T-helper 1 cell treated with Interleukin-12 subunit alpha and Interleukin-12 subunit beta and Interleukin-4 antibody, amounts not matched to agents 30 ng/mL and 1 ng/mL, for 36 hours (primary cell): ENCODE results near the gene SH3GLB2. TPM values are rescaled to one million over a fixed set of nuclear protein-coding genes. Genes with fewer than 3 reads are reported as not detected.

Experiments used
- intact Hi-C: fragments of 100-400 bp; cut with micrococcal nuclease; formaldehyde crosslinking; loops from one replicate; pipeline ENCODE4 v1.15.1; 2024
- total RNA-seq: library from RNA; stranded (reverse); gene quantifications from 2 replicates; pipeline ENCODE4 v1.2.3, GENCODE V29; 2022

The SH3GLB2 gene
- total RNA-seq: 87.4 and 93.5 TPM in 2 replicates

- intact Hi-C loops: loop anchor here (1.0 to 10.0 kb wide), 9 partner anchors 8 to 1254 kb away; partner anchors contain the start of genes DOLK, DOLPP1, KYAT1 and MIGA2
Measured at GRCh38 chr9:129028192-129028966, at the start of gene SH3GLB2. TSS of gene SH3GLB2 (minus strand) at chr9:129028331. CDS start at chr9:129028154, 177 bp downstream.

- intact Hi-C loops: no loop called here
Measured at GRCh38 chr9:129077236-129077635, 49.1 kb upstream of the SH3GLB2 start.

GRCh38 chr9:129076640-129077037, 48.5 kb upstream of the SH3GLB2 start:
- intact Hi-C loops: no loop called here

GRCh38 chr9:129075996-129076639, 48.0 kb upstream of the SH3GLB2 start:
- intact Hi-C loops: no loop called here

GRCh38 chr9:129074106-129074505, 46.0 kb upstream of the SH3GLB2 start:
- intact Hi-C loops: no loop called here

- intact Hi-C loops: loop anchor here (2.0 kb wide), 1 partner anchor 37 kb away; the partner anchor contains the start of gene MIGA2
Measured at GRCh38 chr9:129073404-129073803, 45.3 kb upstream of the SH3GLB2 start.

GRCh38 chr9:129072171-129072570, 44.0 kb upstream of the SH3GLB2 start:
- intact Hi-C loops: loop anchor here (2.0 kb wide), 1 partner anchor 35 kb away; the partner anchor contains the start of gene MIGA2

- intact Hi-C loops: loop anchor here (2.0 kb wide), 1 partner anchor 35 kb away; the partner anchor contains the start of gene MIGA2
Measured at GRCh38 chr9:129071526-129072126, 43.5 kb upstream of the SH3GLB2 start.

GRCh38 chr9:129070696-129071525, 42.8 kb upstream of the SH3GLB2 start:
- intact Hi-C loops: no loop called here

- intact Hi-C loops: loop anchor here (1.0 kb wide), 1 partner anchor 720 kb away; no protein-coding TSS in a partner anchor
Measured at GRCh38 chr9:129069862-129070641, 41.9 kb upstream of the SH3GLB2 start.

GRCh38 chr9:129068990-129069861, 41.1 kb upstream of the SH3GLB2 start:
- intact Hi-C loops: loop anchor here (1.0 kb wide), 1 partner anchor 721 kb away; no protein-coding TSS in a partner anchor

- intact Hi-C loops: no loop called here
Measured at GRCh38 chr9:129068110-129068509, 40.0 kb upstream of the SH3GLB2 start.

GRCh38 chr9:129064499-129064908, 36.4 kb upstream of the SH3GLB2 start:
- intact Hi-C loops: no loop called here

- intact Hi-C loops: no loop called here
Measured at GRCh38 chr9:129063061-129063460, 34.9 kb upstream of the SH3GLB2 start.

- intact Hi-C loops: no loop called here
Measured at GRCh38 chr9:129060991-129061390, 32.9 kb upstream of the SH3GLB2 start.

GRCh38 chr9:129059796-129060785, 32.0 kb upstream of the SH3GLB2 start:
- intact Hi-C loops: no loop called here

- intact Hi-C loops: no loop called here
Measured at GRCh38 chr9:129058965-129059795, 31.0 kb upstream of the SH3GLB2 start.
